CD8-positive, alpha-beta memory T cell (primary cell): Measurements from ENCODE around the gene DIMT1. TPM values are rescaled to one million over a fixed set of nuclear protein-coding genes. Genes with fewer than 3 reads are reported as not detected.

ENCODE experiments used
- CTCF ChIA-PET: fragments of 350-600 bp; sonication (Branson Sonifier 250); formaldehyde crosslinking; loops from one replicate; lab custom pipeline; 2021; ENCODE audit warnings: antibody characterized with exemption; lab: Charles Lee
- POLR2A ChIA-PET: fragments of 350-600 bp; sonication (Branson Sonifier 250); formaldehyde crosslinking; loops from one replicate; lab custom pipeline; 2021; ENCODE audit warnings: antibody characterized with exemption; lab: Charles Lee
- DNase-seq, 5 donors: peaks; one replicate each; pipeline versions ENCODE4 v3.0.0 to v3.0.0-alpha.2; 2020 to 2022; ENCODE audit warnings: mixed read lengths in 1 of 5
- H3K27ac ChIP-seq: one replicate; pipeline ENCODE4 v1.7.0; 2013; ENCODE audit warnings: low read depth, mild to moderate bottlenecking, low read length, moderate library complexity
- H3K27me3 ChIP-seq: 2 replicates; pipeline ENCODE4 v1.7.0; 2013; ENCODE audit warnings: low read length, mild to moderate bottlenecking; ENCODE audit not compliant: insufficient read depth, poor library complexity, severe bottlenecking
- H3K36me3 ChIP-seq: 2 replicates; pipeline ENCODE4 v1.7.0; 2013; ENCODE audit warnings: mild to moderate bottlenecking, low read length, moderate library complexity; ENCODE audit not compliant: insufficient read depth
- H3K4me1 ChIP-seq: 2 replicates; pipeline ENCODE4 v1.7.0; 2013; ENCODE audit warnings: mild to moderate bottlenecking, low read length, moderate library complexity; ENCODE audit not compliant: insufficient read depth
- H3K4me3 ChIP-seq: 2 replicates; pipeline ENCODE4 v1.7.0; 2013; ENCODE audit warnings: mild to moderate bottlenecking, low read length
- H3K9me3 ChIP-seq: 2 replicates; pipeline ENCODE4 v1.7.0; 2013; ENCODE audit warnings: mild to moderate bottlenecking, low read length
- H3K27ac Mint-ChIP-seq, 8 donors: one replicate each; pipeline ENCODE4 v1.8.0; 2020 to 2021; ENCODE audit warnings: mixed read lengths in 8 of 8, mild to moderate bottlenecking in 6 of 8, inconsistent platforms in 3 of 8, moderate library complexity in 3 of 8
- H3K27me3 Mint-ChIP-seq, 2 donors: one replicate each; pipeline ENCODE4 v1.8.0; 2020 to 2021; ENCODE audit warnings: mixed read lengths in 2 of 2, mild to moderate bottlenecking in 1 of 2, moderate library complexity in 1 of 2
- H3K36me3 Mint-ChIP-seq, 3 donors: one replicate each; pipeline ENCODE4 v1.8.0; 2020 to 2021; ENCODE audit warnings: mixed read lengths in 3 of 3, inconsistent platforms in 1 of 3, mild to moderate bottlenecking in 1 of 3
- H3K4me1 Mint-ChIP-seq, 3 donors: one replicate each; pipeline ENCODE4 v1.8.0; 2020 to 2021; ENCODE audit warnings: mixed read lengths in 3 of 3, inconsistent platforms in 1 of 3, mild to moderate bottlenecking in 1 of 3
- H3K4me3 Mint-ChIP-seq, 7 donors: one replicate each; pipeline ENCODE4 v1.8.0; 2020 to 2021; ENCODE audit warnings: mixed read lengths in 7 of 7, mild to moderate bottlenecking in 6 of 7, moderate library complexity in 4 of 7, inconsistent platforms in 2 of 7
- H3K9me3 Mint-ChIP-seq, 5 donors: one replicate each; pipeline ENCODE4 v1.8.0; 2020 to 2022; ENCODE audit warnings: mixed read lengths in 5 of 5, mild to moderate bottlenecking in 3 of 5, moderate library complexity in 2 of 5, inconsistent platforms in 1 of 5
- polyA plus RNA-seq: library from polyadenylated mRNA; unstranded; fragments of 300-500 nt; fragmentation: Illumina TruSeq; gene quantifications from one replicate; pipeline ENCODE4 v1.2.3, GENCODE V29; 2021
- total RNA-seq, 2 experiments: library from RNA; stranded (reverse); gene quantifications; one replicate each; pipeline ENCODE4 v1.2.3, GENCODE V29; 2021

The DIMT1 gene
- total and polyA plus RNA-seq, 3 experiments from 2014 or later, result 38.4 to 58.9 (median 54.4) TPM

GRCh38 chr5:62362701-62363100 is 41.0 kb downstream of the DIMT1 start:
- no peaks in the 10 kb centered on the region for H3K4me1 ChIP-seq
- no peaks in the 10 kb centered on the region for H3K9me3 Mint-ChIP-seq
- H3K9me3 ChIP-seq, result no peaks in the 10 kb centered on the region
- H3K4me3 ChIP-seq, result no peak overlapping the region
- CTCF ChIA-PET, result interaction anchor here (0.7 to 1.4 kb wide), 2 partner anchors 13 to 67 kb away, joined by 3 to 4 read pairs; no protein-coding TSS in a partner anchor
- H3K4me1 Mint-ChIP-seq, result peaks cover 0 to 7% (median 4%) of the 10 kb centered on the region in 3 donors
- peaks cover 6 to 76% (median 15%) of the 10 kb centered on the region in 3 donors for H3K36me3 Mint-ChIP-seq
- POLR2A ChIA-PET, result no interaction called here
- H3K27me3 Mint-ChIP-seq, result no peaks in the 10 kb centered on the region
- no peak for DNase-seq
- H3K27ac Mint-ChIP-seq, result peak overlapping the region in 1 of 8 donors; percentile 23
- H3K27me3 ChIP-seq, result no peaks in the 10 kb centered on the region
- H3K36me3 ChIP-seq, result peaks cover 44% of the 10 kb centered on the region
- H3K27ac ChIP-seq, result no peak overlapping the region
- H3K4me3 Mint-ChIP-seq, result no peak overlapping the region

DNA sequence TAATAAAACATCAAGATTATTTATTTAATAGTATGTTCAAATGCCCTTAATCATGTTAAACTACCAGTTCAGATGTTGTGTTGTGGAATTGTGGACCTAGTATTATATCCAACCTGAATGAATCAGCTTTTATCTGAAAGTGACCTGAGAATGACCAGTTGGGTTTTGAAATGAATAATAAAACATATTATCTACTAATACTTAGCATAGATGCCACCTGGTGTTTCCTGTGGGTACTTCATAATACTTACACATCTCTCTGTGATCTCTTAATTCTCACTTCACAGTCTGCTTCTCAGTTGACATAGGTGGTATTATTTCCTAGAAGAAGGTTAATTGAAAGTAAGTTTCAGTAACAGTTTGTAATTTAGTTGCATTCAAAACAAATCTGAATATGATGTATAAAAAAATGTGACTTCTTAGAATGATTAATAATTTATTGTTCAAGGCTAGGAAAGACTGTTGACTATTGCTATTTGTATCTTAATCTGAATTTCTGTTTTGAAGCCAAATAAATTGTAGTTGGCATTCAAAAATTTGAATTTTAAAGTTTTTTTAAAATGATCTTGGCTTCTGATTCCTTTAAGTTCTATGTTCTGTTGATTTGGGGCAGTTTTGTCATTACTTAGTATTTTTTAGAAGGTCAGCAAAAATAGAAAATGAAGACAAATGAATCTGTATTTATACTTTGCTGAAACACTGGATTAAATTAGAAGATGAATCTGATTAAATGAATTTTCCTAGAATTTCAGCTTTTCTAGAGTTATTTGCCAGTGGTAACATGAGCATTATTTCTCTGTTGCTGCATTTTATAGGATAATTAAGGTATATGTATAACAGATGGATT is 49.5 kb downstream of the DIMT1 start:
- peak overlapping the region in 6 of 8 donors; percentile 0 to 81 (median 60) for H3K27ac Mint-ChIP-seq
- DNase-seq, result peak in 2 of 5 donors; percentile 42 to 47

GRCh38 chr5:62348723-62349481 is 54.8 kb downstream of the DIMT1 start:
- Mint-ChIP-seq H3K36me3 (peaks cover 0 to 52% (median 10%) of the 10 kb centered on the region in 3 donors), H3K27ac (peak overlapping the region in 6 of 8 donors; percentile 40 to 90 (median 78)), H3K27me3 (no peaks in the 10 kb centered on the region), H3K9me3 (no peaks in the 10 kb centered on the region), H3K4me3 (peak overlapping the region in 1 of 7 donors; percentile 30), H3K4me1 (peaks cover 22 to 50% (median 39%) of the 10 kb centered on the region in 3 donors)
- CTCF ChIA-PET, result interaction anchor here (1.0 to 5.3 kb wide), 4 partner anchors 14 to 125 kb away, joined by 3 to 33 read pairs (median 4); partner anchors contain the start of gene KIF2A
- H3K4me3 ChIP-seq, result no peak overlapping the region
- peaks cover 10% of the 10 kb centered on the region for H3K36me3 ChIP-seq
- no peaks in the 10 kb centered on the region for H3K9me3 ChIP-seq
- H3K4me1 ChIP-seq, result peaks cover 6% of the 10 kb centered on the region
- no peak for DNase-seq
- H3K27me3 ChIP-seq, result no peaks in the 10 kb centered on the region
- POLR2A ChIA-PET, result no interaction called here
- H3K27ac ChIP-seq, result no peak overlapping the region

More for the DNA sequence above, 49.5 kb downstream of the DIMT1 start:
- Histone ChIP-seq H3K4me1 (no peaks in the 10 kb centered on the region), H3K9me3 (no peaks in the 10 kb centered on the region), H3K27me3 (no peaks in the 10 kb centered on the region), H3K4me3 (no peak overlapping the region), H3K27ac (no peak overlapping the region), H3K36me3 (peaks cover 17% of the 10 kb centered on the region)
- H3K4me1 Mint-ChIP-seq, result peaks cover 9 to 23% (median 13%) of the 10 kb centered on the region in 3 donors
- H3K9me3 Mint-ChIP-seq, result no peaks in the 10 kb centered on the region
- H3K36me3 Mint-ChIP-seq, result peaks cover 0 to 77% (median 9%) of the 10 kb centered on the region in 3 donors
- POLR2A ChIA-PET, result no interaction called here
- CTCF ChIA-PET, result interaction anchor here (0.7 to 5.3 kb wide), 4 partner anchors 45 to 130 kb away, joined by 3 to 33 read pairs (median 4); partner anchors contain the start of gene KIF2A
- no peak overlapping the region for H3K4me3 Mint-ChIP-seq
- no peaks in the 10 kb centered on the region for H3K27me3 Mint-ChIP-seq

GRCh38 chr5:62347928-62348327 is 55.8 kb downstream of the DIMT1 start:
- peaks cover 10% of the 10 kb centered on the region for H3K36me3 ChIP-seq
- no peak overlapping the region for H3K4me3 Mint-ChIP-seq
- H3K36me3 Mint-ChIP-seq, result peaks cover 0 to 50% (median 9%) of the 10 kb centered on the region in 3 donors
- no peaks in the 10 kb centered on the region for H3K9me3 ChIP-seq
- H3K4me1 Mint-ChIP-seq, result peaks cover 32 to 57% (median 49%) of the 10 kb centered on the region in 3 donors
- no peaks in the 10 kb centered on the region for H3K9me3 Mint-ChIP-seq
- no peak overlapping the region for H3K4me3 ChIP-seq
- peaks cover 14% of the 10 kb centered on the region for H3K4me1 ChIP-seq
- H3K27me3 Mint-ChIP-seq, result no peaks in the 10 kb centered on the region
- no peak for DNase-seq
- CTCF ChIA-PET, result no interaction called here
- POLR2A ChIA-PET, result no interaction called here
- peak overlapping the region in 7 of 8 donors; percentile 37 to 85 (median 67) for H3K27ac Mint-ChIP-seq
- no peak overlapping the region for H3K27ac ChIP-seq
- no peaks in the 10 kb centered on the region for H3K27me3 ChIP-seq

- Mint-ChIP-seq H3K36me3 (peaks cover 0 to 43% (median 4%) of the 10 kb centered on the region in 3 donors), H3K27me3 (no peaks in the 10 kb centered on the region), H3K4me3 (peak overlapping the region in 1 of 7 donors; percentile 0), H3K9me3 (no peaks in the 10 kb centered on the region), H3K27ac (peak overlapping the region in 6 of 8 donors; percentile 0 to 80 (median 17)), H3K4me1 (peaks cover 39 to 68% (median 59%) of the 10 kb centered on the region in 3 donors)
- no peaks in the 10 kb centered on the region for H3K27me3 ChIP-seq
- H3K4me1 ChIP-seq, result peaks cover 24% of the 10 kb centered on the region
- POLR2A ChIA-PET, result interaction anchor here (1.2 kb wide), 1 partner anchor 41 kb away, joined by 5 read pairs; the partner anchor contains the start of gene KIF2A
- no peaks in the 10 kb centered on the region for H3K9me3 ChIP-seq
- no peak for DNase-seq
- no peak overlapping the region for H3K4me3 ChIP-seq
- H3K27ac ChIP-seq, result no peak overlapping the region
- CTCF ChIA-PET, result no interaction called here
- H3K36me3 ChIP-seq, result peaks cover 10% of the 10 kb centered on the region
Measured at GRCh38 chr5:62346748-62347147, 57.0 kb downstream of the DIMT1 start.

GRCh38 chr5:62343428-62343827 is 60.3 kb downstream of the DIMT1 start:
- H3K9me3 ChIP-seq, result no peaks in the 10 kb centered on the region
- no peak for DNase-seq
- H3K4me3 ChIP-seq, result no peak overlapping the region
- H3K27me3 ChIP-seq, result no peaks in the 10 kb centered on the region
- Mint-ChIP-seq H3K9me3 (no peaks in the 10 kb centered on the region), H3K36me3 (peaks cover 0 to 23% (median 2%) of the 10 kb centered on the region in 3 donors), H3K4me1 (peaks cover 56 to 81% (median 79%) of the 10 kb centered on the region in 3 donors), H3K27me3 (no peaks in the 10 kb centered on the region), H3K27ac (peak overlapping the region; percentile 5 to 84 (median 68)), H3K4me3 (peak overlapping the region in 4 of 7 donors; percentile 54 to 76 (median 62))
- ChIA-PET POLR2A (no interaction called here), CTCF (interaction anchor here (1.0 to 2.4 kb wide), 4 partner anchors 9 to 119 kb away, joined by 5 to 10 read pairs (median 5); no protein-coding TSS in a partner anchor)
- H3K36me3 ChIP-seq, result peaks cover 4% of the 10 kb centered on the region
- H3K27ac ChIP-seq, result no peak overlapping the region
- H3K4me1 ChIP-seq, result peaks cover 34% of the 10 kb centered on the region

DNA sequence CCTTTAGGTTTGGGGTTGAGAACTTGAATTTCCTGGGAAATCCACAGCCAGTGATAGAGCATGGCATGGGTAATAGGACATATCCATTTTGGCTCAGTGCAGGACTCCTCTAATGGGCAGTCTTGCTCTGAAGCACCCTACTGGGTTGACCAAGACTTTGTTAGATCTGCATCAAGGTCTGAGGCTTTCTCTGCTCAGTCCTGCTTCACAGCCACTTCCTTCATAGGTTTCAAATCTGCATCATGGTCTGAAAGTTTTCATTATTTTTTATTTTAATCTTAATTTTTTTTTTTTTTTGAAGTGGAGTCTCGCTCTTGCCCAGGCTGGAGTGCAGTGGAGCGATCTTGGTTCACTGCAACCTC is 61.2 kb downstream of the DIMT1 start:
- Histone ChIP-seq H3K27me3 (no peaks in the 10 kb centered on the region), H3K27ac (no peak overlapping the region), H3K36me3 (peaks cover 4% of the 10 kb centered on the region), H3K4me3 (no peak overlapping the region), H3K9me3 (no peaks in the 10 kb centered on the region), H3K4me1 (peaks cover 34% of the 10 kb centered on the region)
- ChIA-PET POLR2A (interaction anchor here (0.6 kb wide), 1 partner anchor 10 kb away, joined by 5 read pairs; no protein-coding TSS in a partner anchor), CTCF (interaction anchor here (1.3 to 2.0 kb wide), 3 partner anchors 9 to 54 kb away, joined by 4 to 9 read pairs (median 6); no protein-coding TSS in a partner anchor)
- no peaks in the 10 kb centered on the region for H3K27me3 Mint-ChIP-seq
- peaks cover 58 to 82% (median 78%) of the 10 kb centered on the region in 3 donors for H3K4me1 Mint-ChIP-seq
- peaks cover 0 to 15% (median 2%) of the 10 kb centered on the region in 3 donors for H3K36me3 Mint-ChIP-seq
- no peak for DNase-seq
- peak overlapping the region in 6 of 7 donors; percentile 66 to 78 (median 73) for H3K4me3 Mint-ChIP-seq
- H3K27ac Mint-ChIP-seq, result peak overlapping the region; percentile 76 to 97 (median 84)
- H3K9me3 Mint-ChIP-seq, result no peaks in the 10 kb centered on the region
